Measurements from ENCODE around the gene ANK3.

DNA sequence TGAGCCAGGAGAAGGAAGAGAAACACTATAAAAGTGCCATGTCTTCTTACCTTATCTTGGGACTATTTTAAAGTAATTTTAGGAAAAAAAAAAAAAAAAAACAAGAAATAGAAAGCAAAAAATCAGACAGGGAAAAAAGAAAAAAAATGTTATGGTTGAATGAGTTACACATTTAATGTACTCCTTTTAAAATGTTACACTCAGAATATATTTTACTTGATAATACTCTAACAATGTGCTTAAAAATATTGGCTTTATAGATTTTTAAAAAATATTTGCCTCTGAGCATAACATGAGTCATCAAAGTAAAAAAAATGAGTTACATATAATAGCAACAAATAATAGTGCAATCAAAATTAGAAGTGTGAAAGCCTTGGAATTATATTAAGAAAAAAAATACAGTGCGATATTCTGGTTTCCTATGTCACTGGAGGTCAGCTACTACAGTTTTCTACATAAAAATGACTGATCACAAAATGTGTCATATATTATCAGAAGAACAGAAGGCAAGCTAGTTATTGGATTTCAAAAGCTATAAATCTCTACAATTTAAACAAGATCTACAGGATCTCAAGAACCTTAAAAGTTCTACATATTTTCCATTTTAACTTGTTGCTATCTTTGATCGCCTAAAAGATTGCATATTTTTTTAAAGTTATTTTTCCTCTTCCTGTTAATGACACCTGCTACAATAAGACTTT lies 252.2 kb downstream of the ANK3 start:
- TF ChIP-seq POLR2A (IDR thresholded peaks at IDR 0.05): no peak
- TF ChIP-seq, protein P1, sequence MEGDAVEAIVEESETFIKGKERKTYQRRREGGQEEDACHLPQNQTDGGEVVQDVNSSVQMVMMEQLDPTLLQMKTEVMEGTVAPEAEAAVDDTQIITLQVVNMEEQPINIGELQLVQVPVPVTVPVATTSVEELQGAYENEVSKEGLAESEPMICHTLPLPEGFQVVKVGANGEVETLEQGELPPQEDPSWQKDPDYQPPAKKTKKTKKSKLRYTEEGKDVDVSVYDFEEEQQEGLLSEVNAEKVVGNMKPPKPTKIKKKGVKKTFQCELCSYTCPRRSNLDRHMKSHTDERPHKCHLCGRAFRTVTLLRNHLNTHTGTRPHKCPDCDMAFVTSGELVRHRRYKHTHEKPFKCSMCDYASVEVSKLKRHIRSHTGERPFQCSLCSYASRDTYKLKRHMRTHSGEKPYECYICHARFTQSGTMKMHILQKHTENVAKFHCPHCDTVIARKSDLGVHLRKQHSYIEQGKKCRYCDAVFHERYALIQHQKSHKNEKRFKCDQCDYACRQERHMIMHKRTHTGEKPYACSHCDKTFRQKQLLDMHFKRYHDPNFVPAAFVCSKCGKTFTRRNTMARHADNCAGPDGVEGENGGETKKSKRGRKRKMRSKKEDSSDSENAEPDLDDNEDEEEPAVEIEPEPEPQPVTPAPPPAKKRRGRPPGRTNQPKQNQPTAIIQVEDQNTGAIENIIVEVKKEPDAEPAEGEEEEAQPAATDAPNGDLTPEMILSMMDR (IDR thresholded peaks at IDR 0.05 in 4 of 5, conservative IDR thresholded peaks at IDR 0.05 in 1 of 5): no peak
